WI38 (cell line): Measurements from ENCODE around the gene AKAP9.

ENCODE experiments used
- H3K4me3 ChIP-seq: 2 replicates; pipeline ENCODE4 v1.5.1; 2011; ENCODE audit warnings: low read depth, mild to moderate bottlenecking, control low read depth, low read length
- CTCF ChIP-seq: IDR thresholded peaks from 2 replicates; pipeline ENCODE4 v1.5.1; 2012; ENCODE audit warnings: low read depth, mild to moderate bottlenecking, control low read depth, low read length

AKAP9 gene

DNA sequence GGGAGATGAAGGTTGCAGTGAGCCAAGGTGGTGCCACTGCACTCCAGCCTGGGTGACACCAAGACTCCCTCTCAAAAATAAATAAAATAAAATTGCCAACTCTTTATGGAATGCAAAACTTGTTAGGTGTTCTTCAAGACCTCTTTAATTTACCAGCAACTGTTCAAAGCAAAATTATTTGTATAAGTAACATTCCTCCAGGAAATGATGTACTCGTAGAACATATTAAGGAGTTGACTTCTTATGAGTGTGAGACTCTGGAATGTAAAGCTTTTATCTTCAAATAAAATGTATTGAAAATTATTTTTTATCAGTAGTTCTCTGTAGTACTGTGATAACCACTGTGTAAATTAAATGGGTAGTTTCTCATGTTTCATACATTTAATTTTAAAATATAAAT, 99.2 kb downstream of the AKAP9 start:
- H3K4me3 ChIP-seq = no peak overlapping the region
- no peak for TF ChIP-seq CTCF

- TF ChIP-seq CTCF = no peak
- H3K4me3 ChIP-seq = no peak overlapping the region
Observed at GRCh38 chr7:92042056-92042737, 101.5 kb downstream of the AKAP9 start.

- no peak for TF ChIP-seq CTCF
Observed at GRCh38 chr7:92043098-92043497, 102.4 kb downstream of the AKAP9 start.

DNA sequence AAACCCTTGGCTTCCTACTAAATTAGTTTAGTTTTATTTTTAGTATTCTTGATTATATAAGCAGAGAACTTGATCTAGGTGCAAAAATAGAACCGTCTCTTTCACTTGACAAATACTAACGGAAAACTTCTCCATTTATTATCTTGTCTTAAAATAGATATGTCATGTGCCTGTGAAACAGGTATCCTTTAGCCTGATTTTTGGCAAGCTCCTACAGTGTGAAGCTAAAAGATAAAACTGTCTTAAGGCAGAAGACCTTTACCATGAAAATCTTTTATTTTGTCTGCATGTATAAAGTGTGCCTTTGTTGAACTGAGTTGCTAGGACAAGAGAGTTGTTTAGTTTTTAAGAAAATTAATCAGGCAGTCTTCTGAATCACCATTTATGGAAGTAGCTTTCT, 103.0 kb downstream of the AKAP9 start:
- H3K4me3 ChIP-seq = no peak overlapping the region
- TF ChIP-seq CTCF = no peak

More at GRCh38 chr7:92043098-92043497, 102.4 kb downstream of the AKAP9 start:
- H3K4me3 ChIP-seq = no peak overlapping the region

- no peak for TF ChIP-seq CTCF
- no peak overlapping the region for H3K4me3 ChIP-seq
Observed at GRCh38 chr7:92044148-92044547, 103.5 kb downstream of the AKAP9 start.

DNA sequence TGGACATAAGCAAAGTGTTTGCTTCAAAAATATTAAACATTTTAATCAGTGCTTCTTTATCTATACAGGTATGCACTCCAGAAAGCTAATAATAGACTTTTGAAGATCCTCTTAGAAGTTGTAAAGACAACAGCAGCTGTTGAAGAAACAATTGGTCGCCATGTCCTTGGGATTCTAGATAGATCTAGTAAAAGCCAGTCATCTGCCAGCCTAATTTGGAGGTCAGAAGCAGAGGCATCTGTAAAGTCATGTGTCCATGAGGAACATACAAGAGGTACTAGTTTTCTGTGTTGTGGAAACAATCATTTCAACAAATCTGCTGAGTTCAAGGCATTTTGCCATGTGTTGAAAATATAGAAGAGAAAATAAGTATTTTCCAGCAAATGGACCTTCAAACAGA, 104.3 kb downstream of the AKAP9 start:
- TF ChIP-seq CTCF = no peak
- no peak overlapping the region for H3K4me3 ChIP-seq

DNA sequence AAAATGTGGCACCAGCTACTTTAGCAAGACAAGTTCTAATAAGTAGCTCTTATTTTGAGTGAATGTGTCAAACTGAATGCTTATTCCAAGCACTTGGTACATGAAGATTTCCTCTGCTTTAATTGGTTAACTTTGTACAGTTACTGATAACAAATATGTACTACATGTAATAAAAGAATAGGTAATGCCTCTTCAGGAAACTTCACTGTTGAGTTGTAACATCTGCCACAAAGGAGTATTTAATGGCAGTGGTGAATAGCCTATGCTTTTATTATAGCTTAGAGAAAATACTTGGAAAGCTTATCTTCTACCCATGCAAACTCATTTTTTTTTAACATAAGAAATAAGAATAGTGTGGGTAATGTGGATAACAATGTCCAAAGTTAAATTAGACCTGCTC, 111.0 kb downstream of the AKAP9 start:
- TF ChIP-seq CTCF = no peak
- no peak overlapping the region for H3K4me3 ChIP-seq
